ENCODE data around the gene XAGE3.
"Not testable (repeated sequence)": the region's sequence is repeated elsewhere in the genome, so short reads cannot be mapped to it uniquely, and the experiment has no call there.

The XAGE3 gene

GRCh38 chrX:52888090-52888489 is 20.2 kb upstream of the XAGE3 start:
- H3K27ac ChIP-seq (ENCODE audit: low read depth, low read length, severe bottlenecking); H3K36me3 ChIP-seq (ENCODE audit: control insufficient read depth, insufficient read depth, low read length); H3K4me3 ChIP-seq (ENCODE audit: extremely low read depth, insufficient read depth, low read length, poor library complexity, severe bottlenecking); H3K9me3 ChIP-seq (ENCODE audit: control insufficient read depth, low read length); H3K4me1 ChIP-seq (ENCODE audit: control insufficient read depth, insufficient read depth, low read length, poor library complexity, severe bottlenecking): not testable (repeated sequence)
- no CpG with 5 or more reads among the region's 9 CpGs for WGBS, 2 experiments (ENCODE audit: insufficient coverage in 2 of 2)

- H3K27ac ChIP-seq (ENCODE audit: low read depth, low read length, severe bottlenecking); H3K4me3 ChIP-seq (ENCODE audit: extremely low read depth, insufficient read depth, low read length, poor library complexity, severe bottlenecking); H3K9me3 ChIP-seq (ENCODE audit: control insufficient read depth, low read length); H3K36me3 ChIP-seq (ENCODE audit: control insufficient read depth, insufficient read depth, low read length); H3K4me1 ChIP-seq (ENCODE audit: control insufficient read depth, insufficient read depth, low read length, poor library complexity, severe bottlenecking): not testable (repeated sequence)
- WGBS, 2 experiments (ENCODE audit: insufficient coverage in 2 of 2) = no CpG with 5 or more reads among the region's 10 CpGs
These were observed 19.6 kb upstream of the XAGE3 start for GRCh38 chrX:52887459-52887858.

GRCh38 chrX:52876386-52876785 is 8.5 kb upstream of the XAGE3 start:
- 100% methylated on average over 2 of the region's 6 CpGs; no CpG with 5 or more reads in 1 of the 2 experiments for WGBS, 2 experiments (ENCODE audit: insufficient coverage in 2 of 2)
- not testable (repeated sequence) for H3K9me3 ChIP-seq (ENCODE audit: control insufficient read depth, low read length); H3K36me3 ChIP-seq (ENCODE audit: control insufficient read depth, insufficient read depth, low read length); H3K27ac ChIP-seq (ENCODE audit: low read depth, low read length, severe bottlenecking); H3K4me3 ChIP-seq (ENCODE audit: extremely low read depth, insufficient read depth, low read length, poor library complexity, severe bottlenecking); H3K4me1 ChIP-seq (ENCODE audit: control insufficient read depth, insufficient read depth, low read length, poor library complexity, severe bottlenecking)

DNA sequence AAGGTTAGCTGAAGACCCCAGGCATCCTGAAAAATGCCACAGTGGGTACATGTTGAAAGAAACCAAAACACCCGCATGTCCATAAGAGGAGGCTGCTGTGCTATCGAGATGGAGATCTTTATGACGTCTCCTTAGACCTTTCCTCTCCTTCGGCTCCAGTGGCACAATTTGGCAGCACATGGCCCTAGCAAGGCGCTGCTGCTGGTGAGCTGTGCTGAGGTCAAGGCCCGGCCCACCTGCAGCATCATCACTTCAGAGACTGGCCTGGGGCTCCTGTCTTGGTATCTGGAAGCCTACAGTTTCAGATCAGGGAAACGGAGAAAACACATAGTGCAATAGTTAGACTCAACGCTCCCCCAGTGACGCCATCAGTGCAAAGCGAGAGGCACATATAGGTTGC is 7.6 kb upstream of the XAGE3 start:
- H3K9me3 ChIP-seq (ENCODE audit: control insufficient read depth, low read length); H3K4me1 ChIP-seq (ENCODE audit: control insufficient read depth, insufficient read depth, low read length, poor library complexity, severe bottlenecking); H3K36me3 ChIP-seq (ENCODE audit: control insufficient read depth, insufficient read depth, low read length); H3K4me3 ChIP-seq (ENCODE audit: extremely low read depth, insufficient read depth, low read length, poor library complexity, severe bottlenecking); H3K27ac ChIP-seq (ENCODE audit: low read depth, low read length, severe bottlenecking): not testable (repeated sequence)
- no CpG with 5 or more reads among the region's 10 CpGs for WGBS, 2 experiments (ENCODE audit: insufficient coverage in 2 of 2)

- Histone ChIP-seq H3K27ac (ENCODE audit: low read depth, low read length, severe bottlenecking) (no peak overlapping the region), H3K4me3 (ENCODE audit: extremely low read depth, insufficient read depth, low read length, poor library complexity, severe bottlenecking) (no peak overlapping the region), H3K9me3 (ENCODE audit: control insufficient read depth, low read length) (no peaks in the 10 kb centered on the region), H3K4me1 (ENCODE audit: control insufficient read depth, insufficient read depth, low read length, poor library complexity, severe bottlenecking) (no peaks in the 10 kb centered on the region), H3K36me3 (ENCODE audit: control insufficient read depth, insufficient read depth, low read length) (no peaks in the 10 kb centered on the region)
- 80 to 82% methylated on average over 1 to 3 of the region's 5 CpGs for WGBS, 2 experiments (ENCODE audit: insufficient coverage in 2 of 2)
These were observed 6.8 kb upstream of the XAGE3 start for GRCh38 chrX:52874661-52875060.

DNA sequence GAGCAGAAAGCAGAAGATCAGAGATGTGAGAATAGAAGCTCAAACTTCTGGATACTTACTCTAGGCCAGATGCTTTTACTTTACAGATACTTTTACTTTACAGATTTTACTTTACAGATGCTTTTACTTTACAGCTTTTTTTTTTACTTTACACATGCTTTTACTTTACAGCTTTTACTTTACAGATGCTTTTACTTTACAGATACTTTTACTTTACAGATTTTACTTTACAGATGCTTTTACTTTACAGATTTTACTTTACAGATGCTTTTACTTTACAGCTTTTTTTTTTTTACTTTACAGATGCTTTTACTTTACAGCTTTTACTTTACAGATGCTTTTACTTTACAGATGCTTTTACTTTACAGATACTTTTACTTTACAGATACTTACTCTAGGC is 5.9 kb upstream of the XAGE3 start:
- H3K36me3 ChIP-seq (ENCODE audit: control insufficient read depth, insufficient read depth, low read length); H3K4me3 ChIP-seq (ENCODE audit: extremely low read depth, insufficient read depth, low read length, poor library complexity, severe bottlenecking); H3K9me3 ChIP-seq (ENCODE audit: control insufficient read depth, low read length); H3K27ac ChIP-seq (ENCODE audit: low read depth, low read length, severe bottlenecking); H3K4me1 ChIP-seq (ENCODE audit: control insufficient read depth, insufficient read depth, low read length, poor library complexity, severe bottlenecking): not testable (repeated sequence)

DNA sequence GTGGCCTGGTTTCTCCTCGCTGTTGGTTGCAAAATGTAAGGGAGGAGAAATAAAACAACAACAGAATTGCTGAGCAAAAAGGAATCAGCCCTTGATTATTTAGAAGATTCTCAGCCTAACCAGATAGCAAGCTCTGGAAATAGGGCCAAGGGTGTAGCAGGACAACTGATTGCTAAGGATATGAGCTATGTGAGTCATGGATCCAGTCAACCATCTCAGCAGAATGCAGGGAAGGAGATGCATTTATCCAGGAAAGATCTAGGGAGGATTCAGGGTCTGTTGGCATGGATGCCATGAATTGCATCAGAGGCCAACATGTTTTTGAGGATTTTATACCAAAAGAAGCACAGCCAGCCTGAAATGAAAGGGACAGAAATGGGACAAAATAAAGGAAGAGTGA is 2.2 kb upstream of the XAGE3 start:
- no peaks in the 10 kb centered on the region for H3K9me3 ChIP-seq (ENCODE audit: control insufficient read depth, low read length)
- H3K36me3 ChIP-seq (ENCODE audit: control insufficient read depth, insufficient read depth, low read length) = no peaks in the 10 kb centered on the region
- H3K27ac ChIP-seq (ENCODE audit: low read depth, low read length, severe bottlenecking) = no peak overlapping the region
- no peaks in the 10 kb centered on the region for H3K4me1 ChIP-seq (ENCODE audit: control insufficient read depth, insufficient read depth, low read length, poor library complexity, severe bottlenecking)
- no peak overlapping the region for H3K4me3 ChIP-seq (ENCODE audit: extremely low read depth, insufficient read depth, low read length, poor library complexity, severe bottlenecking)
- WGBS, 2 experiments (ENCODE audit: insufficient coverage in 2 of 2) = no CpG with 5 or more reads among the region's 1 CpG

DNA sequence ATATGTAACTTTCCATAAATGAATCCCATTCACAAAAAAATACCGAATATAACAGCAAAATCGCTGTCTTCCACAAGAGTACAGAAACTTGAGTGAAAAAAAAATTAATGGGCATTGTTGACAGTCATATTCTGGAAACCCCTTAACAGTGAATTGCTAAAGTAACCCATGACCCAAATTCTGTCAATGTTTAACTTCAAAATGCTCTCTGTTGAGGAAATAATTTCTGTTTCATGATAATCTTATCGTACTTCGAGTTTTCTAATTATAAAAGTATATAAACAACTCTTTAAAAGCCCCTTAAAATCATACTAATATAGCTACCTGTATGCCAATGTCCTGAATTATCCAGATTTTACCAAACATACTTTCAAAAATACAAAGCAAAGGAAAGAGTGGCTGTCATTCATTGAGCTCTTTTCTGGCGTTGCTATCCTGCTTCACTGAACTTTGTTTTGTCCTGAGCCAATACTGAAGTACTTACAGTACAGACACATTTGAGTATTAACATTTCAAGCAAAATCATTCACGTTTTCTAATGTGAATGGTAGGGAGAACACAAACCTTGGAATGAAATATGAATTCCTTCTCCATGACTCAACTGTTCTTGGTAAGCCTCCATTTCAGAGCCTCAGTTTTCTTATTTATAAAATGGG is 2.4 kb downstream of the XAGE3 start:
- Histone ChIP-seq H3K27ac (ENCODE audit: low read depth, low read length, severe bottlenecking) (no peak overlapping the region), H3K36me3 (ENCODE audit: control insufficient read depth, insufficient read depth, low read length) (no peaks in the 10 kb centered on the region), H3K9me3 (ENCODE audit: control insufficient read depth, low read length) (no peaks in the 10 kb centered on the region), H3K4me3 (ENCODE audit: extremely low read depth, insufficient read depth, low read length, poor library complexity, severe bottlenecking) (no peak overlapping the region), H3K4me1 (ENCODE audit: control insufficient read depth, insufficient read depth, low read length, poor library complexity, severe bottlenecking) (no peaks in the 10 kb centered on the region)
- 83% methylated on average over 1 of the region's 6 CpGs; no CpG with 5 or more reads in 1 of the 2 experiments for WGBS, 2 experiments (ENCODE audit: insufficient coverage in 2 of 2)

DNA sequence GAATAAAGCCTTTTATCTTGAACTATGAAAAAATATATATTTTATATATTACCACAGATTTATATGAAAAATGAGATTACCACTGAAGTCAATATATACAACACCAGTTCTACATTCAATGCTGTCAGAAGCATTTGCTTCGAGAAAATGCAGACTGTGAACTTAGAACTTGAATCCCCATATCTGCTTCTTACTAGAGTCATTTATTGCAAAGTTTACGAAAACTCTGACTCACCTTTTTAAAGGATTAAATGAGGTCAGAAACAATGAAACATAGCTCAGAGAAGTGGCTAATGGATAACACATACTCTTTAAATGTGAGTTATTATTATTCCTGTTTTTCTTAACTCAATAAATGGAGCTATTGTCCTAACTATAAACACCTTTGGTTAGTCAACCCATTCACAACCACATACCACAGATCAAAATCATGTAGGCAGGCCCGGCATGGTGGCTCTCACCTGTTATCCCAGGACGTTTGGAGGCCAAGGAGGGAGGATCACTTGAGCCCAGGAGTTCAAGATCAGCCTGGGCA is 10.8 kb downstream of the XAGE3 start:
- H3K9me3 ChIP-seq (ENCODE audit: control insufficient read depth, low read length); H3K4me1 ChIP-seq (ENCODE audit: control insufficient read depth, insufficient read depth, low read length, poor library complexity, severe bottlenecking); H3K36me3 ChIP-seq (ENCODE audit: control insufficient read depth, insufficient read depth, low read length); H3K4me3 ChIP-seq (ENCODE audit: extremely low read depth, insufficient read depth, low read length, poor library complexity, severe bottlenecking); H3K27ac ChIP-seq (ENCODE audit: low read depth, low read length, severe bottlenecking): not testable (repeated sequence)
- no CpG with 5 or more reads among the region's 4 CpGs for WGBS, 2 experiments (ENCODE audit: insufficient coverage in 2 of 2)

GRCh38 chrX:52852110-52852860 is 15.6 kb downstream of the XAGE3 start:
- Histone ChIP-seq H3K27ac (ENCODE audit: low read depth, low read length, severe bottlenecking) (peak overlapping the region; percentile 16), H3K4me1 (ENCODE audit: control insufficient read depth, insufficient read depth, low read length, poor library complexity, severe bottlenecking) (peaks cover 4% of the 10 kb centered on the region), H3K4me3 (ENCODE audit: extremely low read depth, insufficient read depth, low read length, poor library complexity, severe bottlenecking) (no peak overlapping the region), H3K9me3 (ENCODE audit: control insufficient read depth, low read length) (no peaks in the 10 kb centered on the region), H3K36me3 (ENCODE audit: control insufficient read depth, insufficient read depth, low read length) (no peaks in the 10 kb centered on the region)
- WGBS, 2 experiments (ENCODE audit: insufficient coverage in 2 of 2) = 92 to 93% methylated on average over 4 to 5 of the region's 9 CpGs

GRCh38 chrX:52843619-52844018 is 24.3 kb downstream of the XAGE3 start:
- H3K4me3 ChIP-seq (ENCODE audit: extremely low read depth, insufficient read depth, low read length, poor library complexity, severe bottlenecking) = not testable (repeated sequence)

More at GRCh38 chrX:52843619-52844018, 24.3 kb downstream of the XAGE3 start:
- H3K36me3 ChIP-seq (ENCODE audit: control insufficient read depth, insufficient read depth, low read length); H3K9me3 ChIP-seq (ENCODE audit: control insufficient read depth, low read length); H3K4me1 ChIP-seq (ENCODE audit: control insufficient read depth, insufficient read depth, low read length, poor library complexity, severe bottlenecking); H3K27ac ChIP-seq (ENCODE audit: low read depth, low read length, severe bottlenecking): not testable (repeated sequence)
- no CpG with 5 or more reads among the region's 3 CpGs for WGBS, 2 experiments (ENCODE audit: insufficient coverage in 2 of 2)
